ENCODE results near the gene SPOCK3.
"Not testable (repeated sequence)": the region's sequence is repeated elsewhere in the genome, so short reads cannot be mapped to it uniquely, and the experiment has no call there.

Gene SPOCK3

GRCh38 chr4:166726832-166727231, 507.5 kb downstream of the SPOCK3 start:
- Mint-ChIP-seq H3K4me1 (peaks cover 16% of the 10 kb centered on the region), H3K27me3 (ENCODE audit: low read depth, poor library complexity) (no peaks in the 10 kb centered on the region), H3K9me3 (no peaks in the 10 kb centered on the region), H3K36me3 (ENCODE audit: low read depth) (no peaks in the 10 kb centered on the region), H3K27ac (peak overlapping the region; percentile 97), H3K4me3 (peak overlapping the region; percentile 12)
- no peak for TF ChIP-seq CTCF (IDR thresholded peaks at IDR 0.05)
- no peak for DNase-seq

GRCh38 chr4:166724369-166724768, 509.9 kb downstream of the SPOCK3 start:
- TF ChIP-seq CTCF (IDR thresholded peaks at IDR 0.05), result no peak
- peaks cover 16% of the 10 kb centered on the region for H3K4me1 Mint-ChIP-seq
- no peak overlapping the region for H3K27ac Mint-ChIP-seq
- no peaks in the 10 kb centered on the region for H3K27me3 Mint-ChIP-seq (ENCODE audit: low read depth, poor library complexity)
- no peaks in the 10 kb centered on the region for H3K9me3 Mint-ChIP-seq
- no peaks in the 10 kb centered on the region for H3K36me3 Mint-ChIP-seq (ENCODE audit: low read depth)
- no peak overlapping the region for H3K4me3 Mint-ChIP-seq
- no peak for DNase-seq

GRCh38 chr4:166723532-166724140, 510.7 kb downstream of the SPOCK3 start:
- no peaks in the 10 kb centered on the region for H3K36me3 Mint-ChIP-seq (ENCODE audit: low read depth)
- H3K27ac Mint-ChIP-seq, result no peak overlapping the region
- H3K27me3 Mint-ChIP-seq (ENCODE audit: low read depth, poor library complexity), result no peaks in the 10 kb centered on the region
- TF ChIP-seq CTCF (IDR thresholded peaks at IDR 0.05), result no peak
- H3K4me1 Mint-ChIP-seq, result peaks cover 16% of the 10 kb centered on the region
- no peak for DNase-seq
- no peak overlapping the region for H3K4me3 Mint-ChIP-seq
- no peaks in the 10 kb centered on the region for H3K9me3 Mint-ChIP-seq

- not testable (repeated sequence) for H3K4me3 Mint-ChIP-seq; H3K4me1 Mint-ChIP-seq; H3K36me3 Mint-ChIP-seq (ENCODE audit: low read depth); H3K27ac Mint-ChIP-seq; H3K27me3 Mint-ChIP-seq (ENCODE audit: low read depth, poor library complexity); DNase-seq
- peaks cover 29% of the 10 kb centered on the region for H3K9me3 Mint-ChIP-seq
Observed at GRCh38 chr4:166715748-166716713, 518.3 kb downstream of the SPOCK3 start.

- Mint-ChIP-seq H3K27me3 (ENCODE audit: low read depth, poor library complexity) (no peaks in the 10 kb centered on the region), H3K27ac (no peak overlapping the region), H3K4me1 (no peaks in the 10 kb centered on the region), H3K9me3 (peaks cover 16% of the 10 kb centered on the region), H3K36me3 (ENCODE audit: low read depth) (no peaks in the 10 kb centered on the region), H3K4me3 (no peak overlapping the region)
- no peak for TF ChIP-seq CTCF (IDR thresholded peaks at IDR 0.05)
- no peak for DNase-seq
Observed at GRCh38 chr4:166700592-166700991, 533.7 kb downstream of the SPOCK3 start.

GRCh38 chr4:166688835-166689234, 545.5 kb downstream of the SPOCK3 start:
- no peaks in the 10 kb centered on the region for H3K27me3 Mint-ChIP-seq (ENCODE audit: low read depth, poor library complexity)
- peaks cover 5% of the 10 kb centered on the region for H3K4me1 Mint-ChIP-seq
- H3K4me3 Mint-ChIP-seq, result no peak overlapping the region
- H3K9me3 Mint-ChIP-seq, result no peaks in the 10 kb centered on the region
- no peak for TF ChIP-seq CTCF (IDR thresholded peaks at IDR 0.05)
- H3K27ac Mint-ChIP-seq, result no peak overlapping the region
- H3K36me3 Mint-ChIP-seq (ENCODE audit: low read depth), result no peaks in the 10 kb centered on the region
- DNase-seq, result no peak
